Keratinocyte (primary cell): Measurements from ENCODE around the gene DYNLT2. TPM values are rescaled to one million over a fixed set of nuclear protein-coding genes. Genes with fewer than 3 reads are reported as not detected.
A peak's percentile ranks its signal among the peaks of the same experiment; 100 is the strongest.

Experiments used
- DNase-seq: peaks from one replicate; pipeline ENCODE4 v3.0.0-alpha.2; 2011; ENCODE audit warnings: low read depth, missing footprints, low spot score
- FAIRE-seq: peaks from 2 replicates; lab custom pipeline; 2011; peaks lifted over from hg19 to GRCh38; lab: Jason Lieb, UNC
- H2AFZ ChIP-seq: 2 replicates; pipeline ENCODE4 v1.6.0; 2012; ENCODE audit warnings: low read length, control low read depth, inconsistent platforms; ENCODE audit not compliant: control insufficient read depth
- H3K27ac ChIP-seq: 2 replicates; pipeline ENCODE4 v1.5.1; 2011; ENCODE audit warnings: low read length; ENCODE audit not compliant: control insufficient read depth, insufficient read depth
- H3K27me3 ChIP-seq: 3 replicates; pipeline ENCODE4 v1.6.0; 2011; ENCODE audit warnings: low read length; ENCODE audit not compliant: control insufficient read depth, insufficient read depth; ENCODE audit errors: extremely low read depth
- H3K36me3 ChIP-seq, 2 experiments: 2 replicates in 1 of 2; 3 replicates in 1 of 2; pipeline ENCODE4 v1.5.1; 2011; ENCODE audit warnings: low read length in 2 of 2, mild to moderate bottlenecking in 1 of 2; ENCODE audit not compliant: control insufficient read depth in 2 of 2, insufficient read depth in 2 of 2; ENCODE audit errors: extremely low read depth in 1 of 2
- H3K4me1 ChIP-seq: 3 replicates; pipeline ENCODE4 v1.5.1; 2011; ENCODE audit warnings: low read length; ENCODE audit not compliant: control insufficient read depth, insufficient read depth; ENCODE audit errors: extremely low read depth
- H3K4me2 ChIP-seq: 3 replicates; pipeline ENCODE4 v1.6.0; 2011; ENCODE audit warnings: low read depth, low read length; ENCODE audit not compliant: control insufficient read depth, insufficient read depth; ENCODE audit errors: extremely low read depth
- H3K4me3 ChIP-seq, 3 experiments: fragments of 200-600 bp in 1 of 3; sonication (generic) in 1 of 3; 2 replicates in 2 of 3; 3 replicates in 1 of 3; pipeline ENCODE4 v1.5.1; 2011 to 2016; ENCODE audit warnings: low read length in 3 of 3, mild to moderate bottlenecking in 3 of 3, control low read depth in 2 of 3, inconsistent platforms in 1 of 3, low read depth in 1 of 3, mixed read lengths in 1 of 3, mixed run types in 1 of 3, moderate library complexity in 1 of 3; ENCODE audit not compliant: control insufficient read depth in 2 of 3, insufficient read depth in 2 of 3; ENCODE audit errors: extremely low read depth in 1 of 3
- H3K79me2 ChIP-seq: 2 replicates; pipeline ENCODE4 v1.6.0; 2012; ENCODE audit warnings: low read length; ENCODE audit not compliant: control insufficient read depth, insufficient read depth
- H3K9ac ChIP-seq: 3 replicates; pipeline ENCODE4 v1.6.0; 2011; ENCODE audit warnings: low read length; ENCODE audit not compliant: control insufficient read depth, insufficient read depth; ENCODE audit errors: extremely low read depth
- H3K9me1 ChIP-seq: 3 replicates; pipeline ENCODE4 v1.6.0; 2011; ENCODE audit warnings: low read length; ENCODE audit not compliant: control insufficient read depth, insufficient read depth; ENCODE audit errors: extremely low read depth
- H3K9me3 ChIP-seq: 2 replicates; pipeline ENCODE4 v1.5.1; 2012; ENCODE audit warnings: low read depth, low read length; ENCODE audit not compliant: control insufficient read depth
- H4K20me1 ChIP-seq: 3 replicates; pipeline ENCODE4 v1.6.0; 2011; ENCODE audit warnings: low read length; ENCODE audit not compliant: control insufficient read depth, insufficient read depth; ENCODE audit errors: extremely low read depth
- CTCF ChIP-seq, 3 experiments: IDR thresholded peaks in 1 of 3; conservative IDR thresholded peaks in 1 of 3; optimal IDR thresholded peaks in 1 of 3; 2 replicates in 2 of 3; 3 replicates in 1 of 3; pipeline versions ENCODE3 to v1.5.1; 2011; ENCODE audit warnings: low read length in 3 of 3, mild to moderate bottlenecking in 3 of 3, moderate library complexity in 2 of 3, control low read depth in 1 of 3, inconsistent platforms in 1 of 3; ENCODE audit not compliant: insufficient read depth in 2 of 3; ENCODE audit errors: extremely low read depth in 1 of 3
- EZH2 ChIP-seq: IDR thresholded peaks from one replicate; pipeline ENCODE4 v1.6.1; 2012; ENCODE audit warnings: inconsistent platforms, mild to moderate bottlenecking, low read length, moderate library complexity
- dilution Hi-C: fragments of 300-500 bp; cut with MboI; formaldehyde crosslinking; loops from one replicate; pipeline ENCODE4 v1.7.0; 2020; ENCODE audit warnings: low sequenced_read_pairs; ENCODE audit not compliant: extremely low pct_ligation_motif_present
- polyA minus RNA-seq, 3 experiments: library from RNA; depleted of rRNA, polyadenylated mRNA; stranded (reverse); fragments of >200 nt; gene quantifications; 1 replicate in 1 of 3; 2 replicates in 1 of 3; 3 replicates in 1 of 3; pipeline ENCODE4 v1.2.3, GENCODE V29; 2011
- polyA plus RNA-seq, 5 experiments: library from polyadenylated mRNA; depleted of rRNA in 3 of 5; stranded (reverse) in 3 of 5; stranded (forward) in 1 of 5; unstranded in 1 of 5; fragments of >200 nt; gene quantifications; 1 replicate in 1 of 5; 2 replicates in 3 of 5; 3 replicates in 1 of 5; pipeline versions ENCODE4 v1.2.1 to v1.2.3, GENCODE V29; 2011 to 2012; ENCODE audit warnings: missing spikeins in 2 of 5, low read depth in 1 of 5, low replicate concordance in 1 of 5

Gene DYNLT2
- polyA plus RNA-seq (0.17 to 0.58 TPM (median 0.21 TPM) in 3 replicates), polyA minus RNA-seq (0.22 TPM in 1 of 3 replicates, not detected in the others)
- 0.91 TPM for polyA plus RNA-seq (2011; ENCODE audit: low read depth)
- 0.06 TPM in 1 of 2 replicates, not detected in the other for polyA plus RNA-seq (2011; cell fraction: cytosol; rRNA removed)
- 0.36 and 0.59 TPM in 2 replicates for polyA plus RNA-seq (2011; cell fraction: nucleus; rRNA removed)
- 0.23 and 0.92 TPM in 2 replicates for polyA plus RNA-seq (2012; ENCODE audit: low replicate concordance)
- not detected for polyA minus RNA-seq (2011; cell fraction: cytosol; rRNA and poly(A)+ RNA removed)
- polyA minus RNA-seq (2011; cell fraction: nucleus; rRNA and poly(A)+ RNA removed), result not detected in 2 replicates

DNA sequence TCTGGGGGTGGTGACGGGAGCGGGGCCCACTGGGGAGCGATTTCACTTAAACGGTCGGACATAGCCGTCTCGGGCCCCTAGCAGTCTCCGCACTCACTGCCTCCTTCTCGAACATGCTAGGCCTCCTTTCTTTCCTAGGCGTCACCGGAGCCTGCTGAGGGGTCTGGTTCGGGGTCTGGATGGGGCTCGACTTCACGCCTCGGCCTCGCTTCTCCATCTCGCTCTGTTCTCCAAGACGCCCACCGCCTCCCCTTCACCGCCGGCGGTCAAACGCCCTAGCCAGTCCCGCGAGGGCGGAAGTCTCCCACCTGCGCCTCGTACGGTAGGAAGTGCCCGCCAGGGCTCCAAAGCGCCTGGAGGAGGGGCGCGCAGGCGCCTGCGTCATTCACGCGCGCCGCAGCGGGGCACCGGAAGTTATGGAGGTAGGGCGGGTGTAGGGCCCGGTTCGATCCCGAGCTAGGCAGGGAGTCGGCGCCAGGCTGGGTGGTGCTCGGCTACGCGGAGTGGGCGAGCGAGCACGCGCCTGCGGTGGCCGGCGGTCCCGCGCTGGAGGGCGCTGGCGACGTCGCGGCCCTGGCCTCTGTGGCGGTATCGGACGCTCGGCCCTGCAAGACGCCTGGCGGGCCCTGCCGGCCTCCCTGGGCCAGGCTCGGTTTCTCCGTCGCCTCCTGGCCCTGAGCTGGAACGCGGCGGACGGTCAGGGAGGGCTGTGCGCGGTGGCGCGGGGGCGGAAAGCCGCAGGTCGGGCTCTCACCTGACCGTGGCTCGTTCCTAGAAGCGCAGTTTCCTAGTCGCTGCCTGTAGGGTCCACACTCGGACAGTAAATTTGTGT, at the start of gene DYNLT2, which contains the start of gene ERMARD:
TSS of gene DYNLT2 (minus strand) at position 331 of the 832 bp plus-strand sequence. CDS start at position 217, 114 bp downstream.
TSS of gene ERMARD (plus strand) at position 381 of the 832 bp plus-strand sequence. CDS start at position 417, 36 bp downstream.
- peaks cover 16% of the 10 kb centered on the region for H3K4me1 ChIP-seq
- peak within 1 kb of the TSS; percentile 94 for H3K9ac ChIP-seq
- H3K9me1 ChIP-seq, result no peaks in the 10 kb centered on the region
- H3K9me3 ChIP-seq, result no peaks in the 10 kb centered on the region
- peak within 1 kb of the TSS; percentile 86 for H3K4me2 ChIP-seq
- peaks cover 21% of the 10 kb centered on the region for H3K79me2 ChIP-seq
- TF ChIP-seq CTCF (optimal IDR thresholded peaks at IDR 0.05 in 1 of 3, IDR thresholded peaks at IDR 0.05 in 1 of 3, conservative IDR thresholded peaks at IDR 0.05 in 1 of 3; ENCODE audit: extremely low read depth in 1 of 3, insufficient read depth in 2 of 3, low read length in 3 of 3) (peak in 1 of 3 experiments; percentile 26), EZH2 (no peak)
- peak within 1 kb of the TSS; percentile 53 to 88 (median 88) for H3K4me3 ChIP-seq
- H3K36me3 ChIP-seq, result no peaks in the 10 kb centered on the region
- peak within 1 kb of the TSS; percentile 88 for H2AFZ ChIP-seq
- dilution Hi-C loops, result no loop called here
- DNase-seq, result peak; percentile 38
- peak within 1 kb of the TSS; percentile 90 for H3K27ac ChIP-seq
- no peaks in the 10 kb centered on the region for H3K27me3 ChIP-seq
- no peak for FAIRE-seq
- no peaks in the 10 kb centered on the region for H4K20me1 ChIP-seq

DNA sequence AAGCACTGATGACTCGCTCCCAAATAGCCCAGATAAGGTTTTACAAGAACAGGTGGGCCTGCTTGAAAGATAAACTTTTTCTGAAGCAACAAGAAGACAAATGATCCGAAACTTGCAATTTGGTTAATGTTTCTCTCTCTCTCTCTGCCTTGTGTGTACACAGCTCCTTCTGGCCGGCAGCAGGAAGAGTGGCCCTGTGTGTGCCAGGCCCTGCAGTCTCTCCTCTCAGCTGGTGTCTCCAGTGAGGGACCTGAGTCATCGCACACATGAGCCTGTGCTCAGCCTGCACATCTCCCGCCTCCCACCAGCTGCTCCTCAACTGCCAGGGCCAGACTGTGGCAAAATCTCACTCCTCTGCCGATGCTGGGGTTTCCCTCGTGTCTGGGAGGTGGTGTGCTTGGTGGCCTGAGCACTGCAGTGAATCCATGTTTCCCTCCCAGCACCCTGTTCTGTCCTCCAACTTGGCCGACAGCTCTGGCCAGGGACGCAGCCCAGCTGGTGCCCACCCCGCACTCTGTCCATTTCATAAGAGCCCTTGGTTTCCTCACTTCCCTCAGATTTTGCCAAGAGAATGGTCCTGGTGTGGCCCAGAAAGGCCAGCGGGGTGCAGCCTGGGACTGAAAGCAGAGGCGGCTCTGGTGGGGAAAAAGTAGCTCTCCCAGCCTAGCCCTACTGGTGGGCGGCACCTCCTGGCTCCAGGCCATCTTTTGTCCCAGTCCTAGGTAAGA, 49.5 kb upstream of the DYNLT2 start:
- Histone ChIP-seq H3K4me2 (no peak overlapping the region), H3K9me3 (no peaks in the 10 kb centered on the region), H3K9ac (no peak overlapping the region), H3K4me1 (peaks cover 3% of the 10 kb centered on the region), H3K27ac (no peak overlapping the region), H3K27me3 (peaks cover 7% of the 10 kb centered on the region), H2AFZ (no peak overlapping the region), H3K4me3 (no peak overlapping the region), H3K9me1 (no peaks in the 10 kb centered on the region), H3K36me3 (no peaks in the 10 kb centered on the region), H3K79me2 (no peaks in the 10 kb centered on the region), H4K20me1 (no peaks in the 10 kb centered on the region)
- FAIRE-seq (no peak), DNase-seq (no peak)
- dilution Hi-C loops, result no loop called here
- TF ChIP-seq CTCF (optimal IDR thresholded peaks at IDR 0.05 in 1 of 3, IDR thresholded peaks at IDR 0.05 in 1 of 3, conservative IDR thresholded peaks at IDR 0.05 in 1 of 3; ENCODE audit: extremely low read depth in 1 of 3, insufficient read depth in 2 of 3, low read length in 3 of 3) (no peak), EZH2 (no peak)
